ENCODE results near the gene SIM2. TPM values are rescaled to one million over a fixed set of nuclear protein-coding genes. Genes with fewer than 3 reads are reported as not detected.

The SIM2 gene
- total RNA-seq, 4 donors from 2014 or later = 0.36 TPM; not detected in 3

DNA sequence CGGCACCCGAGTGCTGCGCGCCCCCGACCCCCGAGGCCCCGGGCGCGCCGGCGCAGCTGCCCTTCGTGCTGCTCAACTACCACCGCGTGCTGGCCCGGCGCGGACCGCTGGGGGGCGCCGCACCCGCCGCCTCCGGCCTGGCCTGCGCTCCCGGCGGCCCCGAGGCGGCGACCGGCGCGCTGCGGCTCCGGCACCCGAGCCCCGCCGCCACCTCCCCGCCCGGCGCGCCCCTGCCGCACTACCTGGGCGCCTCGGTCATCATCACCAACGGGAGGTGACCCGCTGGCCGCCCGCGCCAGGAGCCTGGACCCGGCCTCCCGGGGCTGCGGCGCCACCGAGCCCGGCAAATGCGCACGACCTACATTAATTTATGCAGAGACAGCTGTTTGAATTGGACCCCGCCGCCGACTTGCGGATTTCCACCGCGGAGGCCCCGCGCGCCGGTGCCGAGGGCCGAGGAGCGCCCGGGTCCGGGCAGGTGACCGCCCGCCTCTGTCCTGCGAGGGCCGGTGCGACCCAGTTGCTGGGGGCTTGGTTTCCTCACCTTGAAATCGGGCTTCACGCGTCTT, 49.0 kb downstream of the SIM2 start:
- DNase-seq (ENCODE audit: low spot score in 2 of 2) = no peak
- intact Hi-C loops (cut with DNase I; ENCODE audit: low total_unique reads) = loop anchor here (10.0 kb wide), 1 partner anchor 177 kb away; no protein-coding TSS in a partner anchor
- TF ChIP-seq POLR2A (IDR thresholded peaks at IDR 0.05) (no peak), CTCF (IDR thresholded peaks at IDR 0.05) (no peak)
- WGBS, 2 donors = 22 to 31% methylated on average over 11 to 22 of the region's 80 CpGs
- no peak overlapping the region for H3K4me3 ChIP-seq (ENCODE audit: low read depth, poor library complexity, severe bottlenecking)

DNA sequence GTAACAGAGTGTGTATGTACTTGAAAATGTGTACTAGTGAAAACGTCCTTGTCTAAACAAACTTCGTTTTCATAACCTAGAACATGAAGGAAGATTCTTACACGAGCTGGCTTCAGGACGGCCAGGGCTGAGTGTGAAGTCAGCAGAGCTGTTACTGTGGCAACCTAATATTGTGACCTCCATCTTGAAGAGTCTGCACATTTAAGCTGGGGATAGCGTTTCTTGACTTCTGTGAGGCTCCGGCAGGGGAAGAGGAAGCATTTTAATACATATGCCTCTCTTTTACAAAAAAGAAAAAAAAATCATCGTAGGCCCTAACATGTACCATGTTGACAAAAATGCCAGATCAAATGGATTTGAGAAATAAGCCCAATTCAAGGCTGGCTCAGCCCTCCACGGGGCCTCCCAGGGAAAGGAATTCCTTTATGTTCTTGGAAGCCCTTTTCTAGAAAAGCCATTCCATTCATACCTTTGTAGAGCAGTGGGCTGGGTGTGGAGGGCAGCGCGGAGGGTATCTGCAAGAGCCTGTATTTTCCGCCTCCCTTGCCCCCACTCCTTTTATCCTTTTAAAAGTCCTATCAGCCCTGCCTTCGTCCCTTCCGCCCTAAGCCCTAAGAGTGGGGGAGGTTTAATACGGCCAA, 51.1 kb downstream of the SIM2 start:
- no peak overlapping the region for H3K4me3 ChIP-seq (ENCODE audit: low read depth, poor library complexity, severe bottlenecking)
- WGBS, 2 donors = 68 to 74% methylated on average over 14 of the region's 14 CpGs
- TF ChIP-seq POLR2A (IDR thresholded peaks at IDR 0.05) = no peak
- TF ChIP-seq CTCF (IDR thresholded peaks at IDR 0.05) = no peak
- intact Hi-C loops (cut with DNase I; ENCODE audit: low total_unique reads) = loop anchor here (10.0 kb wide), 1 partner anchor 175 kb away; no protein-coding TSS in a partner anchor
- no peak for DNase-seq (ENCODE audit: low spot score in 2 of 2)

DNA sequence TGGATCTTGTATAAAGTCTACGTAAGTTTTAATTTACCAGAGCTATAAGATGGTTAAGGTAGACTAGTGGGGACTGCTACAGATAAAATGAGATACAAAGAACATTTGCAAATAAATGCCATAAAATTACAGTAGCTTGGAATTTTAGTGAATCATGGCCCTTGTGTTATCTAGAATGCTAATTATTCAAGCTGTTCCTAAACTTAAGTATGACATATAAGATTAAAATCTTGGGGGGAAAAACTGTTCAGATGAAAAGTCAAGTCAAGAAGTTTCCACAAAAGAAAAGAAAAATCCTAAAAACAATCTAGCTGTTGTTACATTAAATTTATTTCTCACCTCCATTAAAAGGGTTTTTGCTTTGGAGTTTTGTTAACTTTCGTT, 51.7 kb downstream of the SIM2 start:
- no peak for DNase-seq (ENCODE audit: low spot score in 2 of 2)
- TF ChIP-seq CTCF (IDR thresholded peaks at IDR 0.05) = no peak
- TF ChIP-seq POLR2A (IDR thresholded peaks at IDR 0.05) = no peak
- H3K4me3 ChIP-seq (ENCODE audit: low read depth, poor library complexity, severe bottlenecking) = no peak overlapping the region
- intact Hi-C loops (cut with DNase I; ENCODE audit: low total_unique reads) = no loop called here
- WGBS, 2 donors = 91 to 100% methylated on average over 2 of the region's 2 CpGs

DNA sequence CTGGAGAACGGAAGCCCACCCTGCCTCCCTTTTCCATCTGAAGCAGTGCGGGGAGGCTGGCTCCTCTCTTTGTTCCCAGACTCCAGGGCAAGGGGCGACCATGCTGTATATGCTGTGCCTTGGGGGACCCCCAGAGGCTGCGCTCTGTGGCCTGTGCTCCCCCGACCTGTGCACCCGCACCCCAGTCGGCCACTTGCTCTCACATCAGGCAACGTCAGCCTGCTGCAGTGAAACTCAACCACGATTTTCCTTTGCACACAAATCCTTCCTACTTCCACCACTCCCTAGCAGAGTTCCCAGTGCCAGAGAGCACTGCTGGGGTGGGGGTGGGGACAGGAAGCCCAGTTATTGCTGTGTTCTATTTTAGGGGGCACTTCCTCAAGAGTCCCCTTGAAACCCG, 52.5 kb downstream of the SIM2 start:
- no peak overlapping the region for H3K4me3 ChIP-seq (ENCODE audit: low read depth, poor library complexity, severe bottlenecking)
- DNase-seq (ENCODE audit: low spot score in 2 of 2) = no peak
- TF ChIP-seq CTCF (IDR thresholded peaks at IDR 0.05) (no peak), POLR2A (IDR thresholded peaks at IDR 0.05) (no peak)
- intact Hi-C loops (cut with DNase I; ENCODE audit: low total_unique reads) = no loop called here
- WGBS, 2 donors = 74 to 82% methylated on average over 10 of the region's 10 CpGs

- no peak for DNase-seq (ENCODE audit: low spot score in 2 of 2)
- intact Hi-C loops (cut with DNase I; ENCODE audit: low total_unique reads) = no loop called here
- TF ChIP-seq CTCF (IDR thresholded peaks at IDR 0.05) (no peak), POLR2A (IDR thresholded peaks at IDR 0.05) (no peak)
- no peak overlapping the region for H3K4me3 ChIP-seq (ENCODE audit: low read depth, poor library complexity, severe bottlenecking)
- WGBS, 2 donors = 87 to 90% methylated on average over 3 of the region's 3 CpGs
These were observed 54.6 kb downstream of the SIM2 start for GRCh38 chr21:36753556-36753955.

All from lower leg skin (tissue), 4 donors.